Endothelial cell (in vitro differentiated cells): ENCODE measurements around the gene MITF. TPM values are rescaled to one million over a fixed set of nuclear protein-coding genes. Genes with fewer than 3 reads are reported as not detected.

Experiments
- DNase-seq: peaks from one replicate; pipeline ENCODE4 v3.0.0; 2021; ENCODE audit warnings: low spot score
- H3K27ac Mint-ChIP-seq: one replicate; pipeline ENCODE4 v1.8.0; 2021; ENCODE audit warnings: mixed read lengths, inconsistent platforms; ENCODE audit not compliant: unreplicated experiment
- H3K27me3 Mint-ChIP-seq: one replicate; pipeline ENCODE4 v1.8.0; 2021; ENCODE audit warnings: mild to moderate bottlenecking, moderate library complexity, mixed read lengths, inconsistent platforms; ENCODE audit not compliant: unreplicated experiment
- H3K36me3 Mint-ChIP-seq: one replicate; pipeline ENCODE4 v1.8.0; 2021; ENCODE audit warnings: mild to moderate bottlenecking, low read depth, mixed read lengths, inconsistent platforms; ENCODE audit not compliant: unreplicated experiment
- H3K4me1 Mint-ChIP-seq: one replicate; pipeline ENCODE4 v1.8.0; 2021; ENCODE audit warnings: mild to moderate bottlenecking, mixed read lengths, inconsistent platforms; ENCODE audit not compliant: unreplicated experiment
- H3K4me3 Mint-ChIP-seq: one replicate; pipeline ENCODE4 v1.8.0; 2021; ENCODE audit warnings: mild to moderate bottlenecking, mixed read lengths, inconsistent platforms; ENCODE audit not compliant: unreplicated experiment
- H3K9me3 Mint-ChIP-seq: one replicate; pipeline ENCODE4 v1.8.0; 2021; ENCODE audit warnings: mixed read lengths, inconsistent platforms; ENCODE audit not compliant: unreplicated experiment
- CTCF ChIP-seq: fragments of 200-600 bp; sonication (generic); IDR thresholded peaks from one replicate; pipeline ENCODE4 v1.5.0; 2021; ENCODE audit warnings: antibody characterized with exemption; ENCODE audit not compliant: unreplicated experiment
- total RNA-seq: library from RNA; stranded (reverse); fragmentation: NEBNext Ultra II Directional; extraction: Animal tissue kit (Norgen Biotek cat#: 25700); gene quantifications from one replicate; pipeline ENCODE4 v1.2.1, GENCODE V29; 2021; ENCODE audit not compliant: unreplicated experiment

The MITF gene
- total RNA-seq, 1 donor from 2014 or later, result 1.7 TPM

GRCh38 chr3:69888040-69888942 lies 149.0 kb downstream of the MITF start:
- no peak overlapping the region for H3K4me3 Mint-ChIP-seq
- no peaks in the 10 kb centered on the region for H3K27me3 Mint-ChIP-seq
- no peak for TF ChIP-seq CTCF
- no peaks in the 10 kb centered on the region for H3K9me3 Mint-ChIP-seq
- no peaks in the 10 kb centered on the region for H3K4me1 Mint-ChIP-seq
- no peaks in the 10 kb centered on the region for H3K36me3 Mint-ChIP-seq
- no peak overlapping the region for H3K27ac Mint-ChIP-seq
- DNase-seq, result no peak

- H3K27me3 Mint-ChIP-seq, result no peaks in the 10 kb centered on the region
- H3K27ac Mint-ChIP-seq, result no peak overlapping the region
- H3K4me3 Mint-ChIP-seq, result no peak overlapping the region
- H3K4me1 Mint-ChIP-seq, result no peaks in the 10 kb centered on the region
- no peaks in the 10 kb centered on the region for H3K9me3 Mint-ChIP-seq
- H3K36me3 Mint-ChIP-seq, result no peaks in the 10 kb centered on the region
- no peak for DNase-seq
- no peak for TF ChIP-seq CTCF
Measured at GRCh38 chr3:69888943-69889315, 149.7 kb downstream of the MITF start.

GRCh38 chr3:69890084-69890483 lies 150.8 kb downstream of the MITF start:
- no peak for DNase-seq
- H3K27me3 Mint-ChIP-seq, result no peaks in the 10 kb centered on the region

GRCh38 chr3:69890691-69891090 lies 151.4 kb downstream of the MITF start:
- no peak for TF ChIP-seq CTCF
- H3K36me3 Mint-ChIP-seq, result no peaks in the 10 kb centered on the region
- H3K27ac Mint-ChIP-seq, result no peak overlapping the region
- no peak for DNase-seq
- no peak overlapping the region for H3K4me3 Mint-ChIP-seq
- H3K27me3 Mint-ChIP-seq, result no peaks in the 10 kb centered on the region
- H3K9me3 Mint-ChIP-seq, result no peaks in the 10 kb centered on the region
- no peaks in the 10 kb centered on the region for H3K4me1 Mint-ChIP-seq

More at GRCh38 chr3:69890084-69890483, 150.8 kb downstream of the MITF start:
- no peaks in the 10 kb centered on the region for H3K36me3 Mint-ChIP-seq
- H3K4me1 Mint-ChIP-seq, result no peaks in the 10 kb centered on the region
- H3K27ac Mint-ChIP-seq, result no peak overlapping the region
- TF ChIP-seq CTCF, result no peak
- no peak overlapping the region for H3K4me3 Mint-ChIP-seq
- H3K9me3 Mint-ChIP-seq, result no peaks in the 10 kb centered on the region

- Mint-ChIP-seq H3K27me3 (no peaks in the 10 kb centered on the region), H3K4me3 (no peak overlapping the region), H3K36me3 (no peaks in the 10 kb centered on the region)
Measured at GRCh38 chr3:69892706-69893105, 153.4 kb downstream of the MITF start.

More at GRCh38 chr3:69892706-69893105, 153.4 kb downstream of the MITF start:
- no peak for TF ChIP-seq CTCF
- no peaks in the 10 kb centered on the region for H3K9me3 Mint-ChIP-seq
- DNase-seq, result no peak
- no peak overlapping the region for H3K27ac Mint-ChIP-seq
- no peaks in the 10 kb centered on the region for H3K4me1 Mint-ChIP-seq
